Neural cell (in vitro differentiated cells): Measurements from ENCODE around the gene ACP1. TPM values are rescaled to one million over a fixed set of nuclear protein-coding genes. Genes with fewer than 3 reads are reported as not detected.

Experiments used
- H2AFZ ChIP-seq: fragments of 200-600, 300-800 bp; sonication (generic), shearing (Covaris generic); 2 replicates; pipeline ENCODE4 v1.6.0; 2014; ENCODE audit warnings: low read depth, mild to moderate bottlenecking, antibody characterized with exemption, low read length, moderate library complexity
- H3F3A ChIP-seq: fragments of 200-600 bp; shearing (Covaris generic); 2 replicates; pipeline ENCODE4 v1.6.1; 2016; ENCODE audit warnings: mild to moderate bottlenecking, moderate library complexity, mixed read lengths, antibody characterized with exemption, low read length; ENCODE audit not compliant: insufficient read depth, poor library complexity, severe bottlenecking
- H3K27ac ChIP-seq: fragments of 200-600, 300-800 bp; sonication (generic), shearing (Covaris generic); 2 replicates; pipeline ENCODE4 v1.5.1; 2014; ENCODE audit warnings: mild to moderate bottlenecking, low read length, moderate library complexity
- H3K27me3 ChIP-seq: fragments of 300-800, 200-600 bp; sonication (generic), shearing (Covaris generic); 2 replicates; pipeline ENCODE4 v1.6.0; 2014; ENCODE audit warnings: mild to moderate bottlenecking, low read depth, low read length, moderate library complexity; ENCODE audit not compliant: insufficient read depth
- H3K36me3 ChIP-seq: fragments of 300-800, 200-600 bp; sonication (generic), shearing (Covaris generic); 2 replicates; pipeline ENCODE4 v1.5.1; 2014; ENCODE audit warnings: mild to moderate bottlenecking, antibody characterized with exemption, low read length, moderate library complexity; ENCODE audit not compliant: insufficient read depth
- H3K4me2 ChIP-seq: fragments of 300-800, 200-600 bp; sonication (generic), shearing (Covaris generic); 2 replicates; pipeline ENCODE4 v1.6.0; 2014; ENCODE audit warnings: mild to moderate bottlenecking, low read length
- H3K4me3 ChIP-seq: fragments of 300-800, 200-600 bp; sonication (generic), shearing (Covaris generic); 2 replicates; pipeline ENCODE4 v1.5.1; 2014; ENCODE audit warnings: mild to moderate bottlenecking, low read length, moderate library complexity
- H3K79me2 ChIP-seq: fragments of 200-600 bp; shearing (Covaris generic); replicated peaks from 2 replicates; pipeline ENCODE4 v1.6.0; 2014; ENCODE audit warnings: mild to moderate bottlenecking, low read length, moderate library complexity; ENCODE audit not compliant: insufficient read depth
- H3K9ac ChIP-seq: fragments of 300-800, 200-600 bp; sonication (generic), shearing (Covaris generic); 2 replicates; pipeline ENCODE4 v1.6.1; 2016; ENCODE audit warnings: mild to moderate bottlenecking, low read length, mixed read lengths
- H3K9me2 ChIP-seq: fragments of 200-600 bp; shearing (Covaris generic); 2 replicates; pipeline ENCODE4 v1.6.1; 2016; ENCODE audit warnings: mild to moderate bottlenecking, low read length, mixed read lengths; ENCODE audit not compliant: insufficient read depth
- H3K9me3 ChIP-seq: fragments of 200-600, 300-800 bp; sonication (generic), shearing (Covaris generic); 2 replicates; pipeline ENCODE4 v1.6.1; 2016; ENCODE audit warnings: mild to moderate bottlenecking, mixed run types, low read length, moderate library complexity, mixed read lengths
- H4K20me1 ChIP-seq: fragments of 200-600 bp; shearing (Covaris generic); 2 replicates; pipeline ENCODE4 v1.6.1; 2016; ENCODE audit warnings: mild to moderate bottlenecking, mixed run types; ENCODE audit not compliant: insufficient read depth
- EP300 ChIP-seq: fragments of 450-650 bp; conservative IDR thresholded peaks from 2 replicates; pipeline ENCODE4 v1.6.1; 2014; ENCODE audit warnings: antibody characterized with exemption, mild to moderate bottlenecking, moderate library complexity; ENCODE audit not compliant: poor library complexity, severe bottlenecking
- EZH2 ChIP-seq: fragments of 200-600, 300-800 bp; shearing (Covaris generic), sonication (generic); IDR thresholded peaks from 2 replicates; pipeline ENCODE4 v1.6.1; 2014; ENCODE audit warnings: antibody characterized with exemption, low read length, borderline replicate concordance, mild to moderate bottlenecking; ENCODE audit not compliant: insufficient read depth, poor library complexity, severe bottlenecking
- MXI1 ChIP-seq: fragments of 450-650 bp; conservative IDR thresholded peaks from 2 replicates; pipeline ENCODE4 v1.6.1; 2014; ENCODE audit warnings: antibody characterized with exemption, mild to moderate bottlenecking; ENCODE audit not compliant: poor library complexity, severe bottlenecking
- POLR2AphosphoS5 ChIP-seq: IDR thresholded peaks from 2 replicates; pipeline ENCODE4 v1.6.1; 2012
- RAD21 ChIP-seq: fragments of 450-650 bp; conservative IDR thresholded peaks from 2 replicates; pipeline ENCODE4 v1.6.1; 2014; ENCODE audit warnings: antibody characterized with exemption, mild to moderate bottlenecking, moderate library complexity
- SMC3 ChIP-seq: fragments of 450-650 bp; conservative IDR thresholded peaks from 2 replicates; pipeline ENCODE4 v1.6.1; 2014; ENCODE audit warnings: antibody characterized with exemption, mild to moderate bottlenecking, moderate library complexity; ENCODE audit not compliant: poor library complexity
- TAF1 ChIP-seq: IDR thresholded peaks from 2 replicates; pipeline ENCODE4 v1.6.1; 2012; ENCODE audit warnings: low read depth
- polyA plus RNA-seq: library from polyadenylated mRNA; depleted of rRNA; stranded (reverse); fragments of >200 nt; gene quantifications from 2 replicates; pipeline ENCODE4 v1.2.3, GENCODE V29; 2014
- TF ChIP-seq, protein P1 (sequence below): IDR thresholded peaks from 2 replicates; pipeline ENCODE4 v1.6.1; 2012; ENCODE audit warnings: borderline replicate concordance
- TF ChIP-seq, protein P2 (sequence below): fragments of 450-650 bp; IDR thresholded peaks from 2 replicates; pipeline ENCODE4 v1.5.1; 2014; ENCODE audit warnings: antibody characterized with exemption, mild to moderate bottlenecking, moderate library complexity; ENCODE audit not compliant: poor library complexity, severe bottlenecking

ACP1 gene
- polyA plus RNA-seq, 1 donor from 2014 or later: 263 TPM

DNA sequence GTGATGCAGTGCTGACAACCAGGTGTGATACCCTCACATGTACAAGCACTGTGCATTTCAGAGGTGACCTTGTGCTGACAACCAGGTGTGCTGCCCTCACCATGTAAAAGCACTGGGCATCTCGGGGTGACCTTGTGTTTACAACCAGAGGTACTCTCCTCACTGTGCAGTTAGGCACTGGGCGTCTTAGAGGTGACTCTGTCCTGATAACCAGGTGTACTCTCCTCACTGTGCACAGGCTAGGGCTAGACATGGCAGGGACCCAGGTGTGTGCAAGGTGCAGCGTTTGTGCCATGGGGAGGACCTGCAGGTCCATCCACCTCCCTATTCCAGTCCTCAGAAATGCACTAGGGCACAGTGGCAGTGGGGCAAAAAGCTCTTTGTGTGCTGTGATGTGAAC is 31.6 kb downstream of the ACP1 start:
- no peaks in the 10 kb centered on the region for H3F3A ChIP-seq
- no peaks in the 10 kb centered on the region for H3K9me2 ChIP-seq
- no peaks in the 10 kb centered on the region for H3K36me3 ChIP-seq
- no peak for TF ChIP-seq EZH2
- TF ChIP-seq RAD21: no peak
- TF ChIP-seq, protein P1, sequence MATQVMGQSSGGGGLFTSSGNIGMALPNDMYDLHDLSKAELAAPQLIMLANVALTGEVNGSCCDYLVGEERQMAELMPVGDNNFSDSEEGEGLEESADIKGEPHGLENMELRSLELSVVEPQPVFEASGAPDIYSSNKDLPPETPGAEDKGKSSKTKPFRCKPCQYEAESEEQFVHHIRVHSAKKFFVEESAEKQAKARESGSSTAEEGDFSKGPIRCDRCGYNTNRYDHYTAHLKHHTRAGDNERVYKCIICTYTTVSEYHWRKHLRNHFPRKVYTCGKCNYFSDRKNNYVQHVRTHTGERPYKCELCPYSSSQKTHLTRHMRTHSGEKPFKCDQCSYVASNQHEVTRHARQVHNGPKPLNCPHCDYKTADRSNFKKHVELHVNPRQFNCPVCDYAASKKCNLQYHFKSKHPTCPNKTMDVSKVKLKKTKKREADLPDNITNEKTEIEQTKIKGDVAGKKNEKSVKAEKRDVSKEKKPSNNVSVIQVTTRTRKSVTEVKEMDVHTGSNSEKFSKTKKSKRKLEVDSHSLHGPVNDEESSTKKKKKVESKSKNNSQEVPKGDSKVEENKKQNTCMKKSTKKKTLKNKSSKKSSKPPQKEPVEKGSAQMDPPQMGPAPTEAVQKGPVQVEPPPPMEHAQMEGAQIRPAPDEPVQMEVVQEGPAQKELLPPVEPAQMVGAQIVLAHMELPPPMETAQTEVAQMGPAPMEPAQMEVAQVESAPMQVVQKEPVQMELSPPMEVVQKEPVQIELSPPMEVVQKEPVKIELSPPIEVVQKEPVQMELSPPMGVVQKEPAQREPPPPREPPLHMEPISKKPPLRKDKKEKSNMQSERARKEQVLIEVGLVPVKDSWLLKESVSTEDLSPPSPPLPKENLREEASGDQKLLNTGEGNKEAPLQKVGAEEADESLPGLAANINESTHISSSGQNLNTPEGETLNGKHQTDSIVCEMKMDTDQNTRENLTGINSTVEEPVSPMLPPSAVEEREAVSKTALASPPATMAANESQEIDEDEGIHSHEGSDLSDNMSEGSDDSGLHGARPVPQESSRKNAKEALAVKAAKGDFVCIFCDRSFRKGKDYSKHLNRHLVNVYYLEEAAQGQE: no peak
- TF ChIP-seq POLR2AphosphoS5: no peak
- no peak for TF ChIP-seq EP300
- TF ChIP-seq, protein P2, sequence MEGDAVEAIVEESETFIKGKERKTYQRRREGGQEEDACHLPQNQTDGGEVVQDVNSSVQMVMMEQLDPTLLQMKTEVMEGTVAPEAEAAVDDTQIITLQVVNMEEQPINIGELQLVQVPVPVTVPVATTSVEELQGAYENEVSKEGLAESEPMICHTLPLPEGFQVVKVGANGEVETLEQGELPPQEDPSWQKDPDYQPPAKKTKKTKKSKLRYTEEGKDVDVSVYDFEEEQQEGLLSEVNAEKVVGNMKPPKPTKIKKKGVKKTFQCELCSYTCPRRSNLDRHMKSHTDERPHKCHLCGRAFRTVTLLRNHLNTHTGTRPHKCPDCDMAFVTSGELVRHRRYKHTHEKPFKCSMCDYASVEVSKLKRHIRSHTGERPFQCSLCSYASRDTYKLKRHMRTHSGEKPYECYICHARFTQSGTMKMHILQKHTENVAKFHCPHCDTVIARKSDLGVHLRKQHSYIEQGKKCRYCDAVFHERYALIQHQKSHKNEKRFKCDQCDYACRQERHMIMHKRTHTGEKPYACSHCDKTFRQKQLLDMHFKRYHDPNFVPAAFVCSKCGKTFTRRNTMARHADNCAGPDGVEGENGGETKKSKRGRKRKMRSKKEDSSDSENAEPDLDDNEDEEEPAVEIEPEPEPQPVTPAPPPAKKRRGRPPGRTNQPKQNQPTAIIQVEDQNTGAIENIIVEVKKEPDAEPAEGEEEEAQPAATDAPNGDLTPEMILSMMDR: no peak
- TF ChIP-seq SMC3: no peak
- TF ChIP-seq MXI1: no peak
- no peak for TF ChIP-seq TAF1
- no peak overlapping the region for H3K27ac ChIP-seq
- H4K20me1 ChIP-seq: no peaks in the 10 kb centered on the region
- no peaks in the 10 kb centered on the region for H3K9me3 ChIP-seq
- peaks cover 8% of the 10 kb centered on the region for H3K27me3 ChIP-seq
- no peak overlapping the region for H3K4me2 ChIP-seq
- no peak overlapping the region for H2AFZ ChIP-seq
- no peaks in the 10 kb centered on the region for H3K79me2 ChIP-seq
- no peak overlapping the region for H3K9ac ChIP-seq
- H3K4me3 ChIP-seq: no peak overlapping the region

DNA sequence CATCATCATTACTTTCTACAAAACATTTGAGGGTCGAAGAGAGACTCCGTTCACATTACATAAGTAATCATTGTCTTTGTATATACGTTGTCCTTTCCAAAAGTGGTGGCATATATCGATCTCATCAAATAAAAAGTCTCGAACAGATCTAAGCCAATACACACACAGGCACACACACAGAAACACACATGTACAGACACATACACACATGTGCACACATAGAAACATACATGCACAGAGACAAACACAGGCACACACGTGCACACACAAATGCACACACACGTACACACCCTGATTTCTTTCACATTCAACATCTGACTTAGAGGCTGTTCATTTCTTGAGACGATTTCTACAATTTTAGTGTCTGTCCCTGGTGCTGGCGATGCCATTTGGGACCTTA is 40.6 kb downstream of the ACP1 start:
- H3K9ac ChIP-seq: no peak overlapping the region
- no peak overlapping the region for H3K4me2 ChIP-seq
- H3K27me3 ChIP-seq: no peaks in the 10 kb centered on the region
- no peaks in the 10 kb centered on the region for H3K36me3 ChIP-seq
- TF ChIP-seq EP300 (no peak), RAD21 (no peak), POLR2AphosphoS5 (no peak), TAF1 (no peak), SMC3 (no peak), EZH2 (no peak), MXI1 (no peak)
- TF ChIP-seq, protein P1: no peak
- TF ChIP-seq, protein P2: no peak
- H3K4me3 ChIP-seq: no peak overlapping the region
- peaks cover 4% of the 10 kb centered on the region for H3K9me3 ChIP-seq
- no peaks in the 10 kb centered on the region for H3K79me2 ChIP-seq
- H3K9me2 ChIP-seq: no peaks in the 10 kb centered on the region
- no peaks in the 10 kb centered on the region for H3F3A ChIP-seq
- no peaks in the 10 kb centered on the region for H4K20me1 ChIP-seq
- no peak overlapping the region for H3K27ac ChIP-seq
- H2AFZ ChIP-seq: no peak overlapping the region
